NT2/D1 (cell line): ENCODE measurements around the gene HS1BP3.

Experiments
- DNase-seq: peaks from one replicate; pipeline ENCODE4 v3.0.0-alpha.2; 2011; ENCODE audit warnings: low read depth, low spot score
- H3K27me3 ChIP-seq: 2 replicates; pipeline ENCODE4 v1.6.0; 2011; ENCODE audit warnings: mild to moderate bottlenecking; ENCODE audit not compliant: insufficient read length, insufficient read depth
- H3K36me3 ChIP-seq: 2 replicates; pipeline ENCODE4 v1.6.1; 2011; ENCODE audit warnings: mild to moderate bottlenecking, low read length, mixed read lengths; ENCODE audit not compliant: insufficient read depth, insufficient read length
- H3K4me1 ChIP-seq: 2 replicates; pipeline ENCODE4 v1.5.1; 2011; ENCODE audit not compliant: insufficient read depth, insufficient read length
- H3K4me3 ChIP-seq: 2 replicates; pipeline ENCODE4 v1.5.1; 2011; ENCODE audit warnings: low read depth; ENCODE audit not compliant: insufficient read length
- H3K9ac ChIP-seq: 2 replicates; pipeline ENCODE4 v1.6.0; 2011; ENCODE audit warnings: low read depth; ENCODE audit not compliant: insufficient read length
- H3K9me3 ChIP-seq: 2 replicates; pipeline ENCODE4 v1.5.1; 2011; ENCODE audit warnings: mild to moderate bottlenecking, low read length; ENCODE audit not compliant: insufficient read depth
- SUZ12 ChIP-seq: IDR thresholded peaks from 2 replicates; pipeline ENCODE4 v1.6.1; 2011; ENCODE audit not compliant: insufficient read length, insufficient read depth; ENCODE audit errors: extremely low read depth
- YY1 ChIP-seq: IDR thresholded peaks from 2 replicates; pipeline ENCODE4 v1.6.1; 2011; ENCODE audit not compliant: insufficient read length, insufficient read depth
- ZNF274 ChIP-seq: IDR thresholded peaks from 2 replicates; pipeline ENCODE4 v1.6.1; 2011; ENCODE audit warnings: mild to moderate bottlenecking, low read depth, low read length

The HS1BP3 gene

GRCh38 chr2:20678086-20678395 lies 27.1 kb upstream of the HS1BP3 start:
- no peak for DNase-seq
- TF ChIP-seq SUZ12 (no peak), ZNF274 (no peak), YY1 (no peak)
- no peaks in the 10 kb centered on the region for H3K9me3 ChIP-seq
- H3K36me3 ChIP-seq, result peaks cover 22% of the 10 kb centered on the region
- no peak overlapping the region for H3K4me3 ChIP-seq
- no peak overlapping the region for H3K9ac ChIP-seq
- H3K4me1 ChIP-seq, result peaks cover 13% of the 10 kb centered on the region
- no peaks in the 10 kb centered on the region for H3K27me3 ChIP-seq

DNA sequence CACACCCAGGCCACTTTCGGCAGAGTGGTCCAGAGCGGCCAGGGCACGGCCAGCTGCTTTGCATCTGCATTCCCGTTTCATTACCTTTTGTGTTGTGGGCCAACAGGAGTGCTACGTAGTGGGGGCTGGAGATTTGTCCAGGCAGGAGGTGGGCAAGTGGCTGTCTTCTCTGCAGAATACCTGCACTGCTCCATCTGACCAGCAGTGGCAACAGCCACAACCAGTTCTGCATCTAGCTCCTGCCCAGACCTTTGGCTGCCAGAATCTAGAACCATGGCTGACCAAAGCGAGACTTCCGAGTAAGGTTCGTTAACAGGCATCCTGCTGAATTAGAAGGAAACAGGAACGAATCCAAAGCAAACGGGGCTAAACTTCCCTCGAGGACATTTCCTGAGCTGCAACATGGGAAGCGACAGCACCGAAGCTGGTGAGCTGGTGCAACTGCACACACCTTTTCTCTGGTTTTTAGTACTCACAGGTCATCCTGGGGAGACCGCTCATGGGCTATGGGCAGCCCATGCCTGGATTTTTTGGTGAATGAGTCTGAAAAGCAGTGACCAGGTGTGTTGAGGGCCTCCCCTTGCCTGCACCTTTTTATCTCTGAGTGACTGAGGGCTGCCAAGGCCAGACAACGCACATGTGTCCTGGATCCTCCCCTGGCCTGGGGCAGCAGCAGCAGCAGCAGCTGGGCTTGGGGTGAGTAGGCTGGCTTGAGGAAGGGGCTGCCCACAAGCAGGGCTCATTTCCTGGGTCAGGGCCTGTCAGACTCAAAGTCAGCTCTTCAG lies 26.6 kb upstream of the HS1BP3 start:
- Histone ChIP-seq H3K36me3 (peaks cover 16% of the 10 kb centered on the region), H3K9me3 (no peaks in the 10 kb centered on the region), H3K9ac (no peak overlapping the region), H3K4me3 (no peak overlapping the region), H3K4me1 (peaks cover 13% of the 10 kb centered on the region), H3K27me3 (no peaks in the 10 kb centered on the region)
- no peak for DNase-seq
- no peak for TF ChIP-seq ZNF274
- TF ChIP-seq YY1, result no peak
- no peak for TF ChIP-seq SUZ12

DNA sequence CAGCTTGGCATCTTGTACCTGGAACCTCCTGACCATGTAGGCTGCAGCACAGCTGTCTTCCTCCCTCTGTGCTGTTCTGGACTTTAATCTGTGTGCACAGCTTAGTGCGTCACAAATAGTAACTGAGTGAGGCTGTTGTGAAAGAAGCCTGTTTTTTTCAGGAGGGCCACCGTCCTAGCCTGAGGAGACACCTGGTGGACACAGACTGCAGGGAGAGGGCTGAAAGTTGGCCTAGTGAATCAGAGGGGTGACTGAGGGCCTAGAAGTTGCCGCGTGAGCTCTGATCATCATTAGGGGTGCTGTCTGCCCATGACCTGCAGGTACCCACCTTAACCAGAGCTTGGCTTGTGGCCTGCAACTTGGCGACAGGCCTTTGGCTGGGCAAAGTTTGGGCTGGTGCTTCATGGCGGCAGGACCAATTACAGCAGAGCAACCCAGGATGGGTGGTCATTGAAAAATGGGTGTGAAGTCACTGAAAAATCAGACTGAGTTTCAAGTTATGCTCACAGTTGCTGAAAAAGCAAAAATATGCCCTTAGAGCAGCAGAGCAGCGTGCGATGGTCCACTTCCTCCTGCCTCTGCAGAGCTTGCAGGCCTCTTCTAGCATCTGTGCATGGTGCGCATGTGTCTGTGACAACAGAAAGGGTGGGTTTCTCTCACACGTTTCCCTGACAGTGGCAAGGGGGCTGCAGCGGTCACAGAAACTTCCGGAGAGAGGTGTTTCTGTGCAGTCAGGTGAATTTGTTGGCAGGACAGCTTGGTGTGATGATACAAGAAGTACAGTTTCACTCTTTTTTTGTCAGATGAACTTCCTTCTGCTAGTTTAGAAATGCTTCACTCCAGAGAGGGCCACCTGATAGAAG lies 25.7 kb upstream of the HS1BP3 start:
- Histone ChIP-seq H3K4me3 (no peak overlapping the region), H3K27me3 (no peaks in the 10 kb centered on the region), H3K9me3 (no peaks in the 10 kb centered on the region), H3K36me3 (peaks cover 10% of the 10 kb centered on the region), H3K9ac (no peak overlapping the region), H3K4me1 (peaks cover 14% of the 10 kb centered on the region)
- no peak for DNase-seq
- no peak for TF ChIP-seq YY1
- no peak for TF ChIP-seq SUZ12
- TF ChIP-seq ZNF274, result no peak

- no peaks in the 10 kb centered on the region for H3K9me3 ChIP-seq
- H3K4me3 ChIP-seq, result no peak overlapping the region
- TF ChIP-seq SUZ12 (no peak), YY1 (no peak), ZNF274 (no peak)
- H3K27me3 ChIP-seq, result no peaks in the 10 kb centered on the region
- no peak for DNase-seq
- H3K4me1 ChIP-seq, result peaks cover 15% of the 10 kb centered on the region
- H3K36me3 ChIP-seq, result peaks cover 8% of the 10 kb centered on the region
- no peak overlapping the region for H3K9ac ChIP-seq
Observed at GRCh38 chr2:20675701-20676352, 24.9 kb upstream of the HS1BP3 start.

- peaks cover 4% of the 10 kb centered on the region for H3K36me3 ChIP-seq
- no peak for TF ChIP-seq ZNF274
- TF ChIP-seq YY1, result no peak
- no peak for TF ChIP-seq SUZ12
- no peaks in the 10 kb centered on the region for H3K27me3 ChIP-seq
- no peak overlapping the region for H3K9ac ChIP-seq
- H3K4me1 ChIP-seq, result peaks cover 15% of the 10 kb centered on the region
- H3K9me3 ChIP-seq, result no peaks in the 10 kb centered on the region
- no peak overlapping the region for H3K4me3 ChIP-seq
- no peak for DNase-seq
Observed at GRCh38 chr2:20674974-20675679, 24.2 kb upstream of the HS1BP3 start.

GRCh38 chr2:20674309-20674965 lies 23.5 kb upstream of the HS1BP3 start:
- Histone ChIP-seq H3K36me3 (peaks cover 4% of the 10 kb centered on the region), H3K4me1 (peaks cover 15% of the 10 kb centered on the region), H3K9ac (no peak overlapping the region), H3K9me3 (no peaks in the 10 kb centered on the region), H3K27me3 (peaks cover 4% of the 10 kb centered on the region), H3K4me3 (no peak overlapping the region)
- no peak for DNase-seq
- no peak for TF ChIP-seq SUZ12
- TF ChIP-seq ZNF274, result no peak
- no peak for TF ChIP-seq YY1
